ENCODE results near the gene SH2D2A.

Gene SH2D2A

GRCh38 chr1:156856282-156856785, 39.7 kb upstream of the SH2D2A start:
- no peak for DNase-seq (ENCODE audit: low read depth in 1 of 2, low spot score in 1 of 2)
- Histone ChIP-seq H3K27me3 (ENCODE audit: insufficient read depth, poor library complexity, severe bottlenecking) (peaks cover 48% of the 10 kb centered on the region), H3K4me3 (replicated peaks; ENCODE audit: insufficient read depth, low read length) (no peak overlapping the region), H3K27ac (replicated peaks) (no peak overlapping the region)
- TF ChIP-seq REST (IDR thresholded peaks at IDR 0.05; ENCODE audit: insufficient replicate concordance, low read depth) (no peak), SPI1 (IDR thresholded peaks at IDR 0.05; ENCODE audit: borderline replicate concordance, low read depth) (0 out of 2 replicates have a peak, but pooled peaks have one; percentile 7)

GRCh38 chr1:156854634-156855033, 38.0 kb upstream of the SH2D2A start:
- DNase-seq (ENCODE audit: low read depth in 1 of 2, low spot score in 1 of 2), result no peak
- TF ChIP-seq REST (IDR thresholded peaks at IDR 0.05; ENCODE audit: insufficient replicate concordance, low read depth) (no peak), POLR2AphosphoS5 (IDR thresholded peaks at IDR 0.05; ENCODE audit: low read depth) (no peak)
- no peak overlapping the region for H3K27ac ChIP-seq (replicated peaks)
- peaks cover 38% of the 10 kb centered on the region for H3K27me3 ChIP-seq (ENCODE audit: insufficient read depth, poor library complexity, severe bottlenecking)
- no peak overlapping the region for H3K4me3 ChIP-seq (replicated peaks; ENCODE audit: insufficient read depth, low read length)

- H3K27ac ChIP-seq (replicated peaks), result no peak overlapping the region
- peaks cover 35% of the 10 kb centered on the region for H3K27me3 ChIP-seq (ENCODE audit: insufficient read depth, poor library complexity, severe bottlenecking)
- H3K4me3 ChIP-seq (replicated peaks; ENCODE audit: insufficient read depth, low read length), result no peak overlapping the region
- DNase-seq (ENCODE audit: low read depth in 1 of 2, low spot score in 1 of 2), result no peak
- no peak for TF ChIP-seq REST (IDR thresholded peaks at IDR 0.05; ENCODE audit: insufficient replicate concordance, low read depth)
- TF ChIP-seq GABPA (IDR thresholded peaks at IDR 0.05; ENCODE audit: low read depth), result no peak
- no peak for TF ChIP-seq POLR2AphosphoS5 (IDR thresholded peaks at IDR 0.05; ENCODE audit: low read depth)
- TF ChIP-seq CTCF (IDR thresholded peaks at IDR 0.05; ENCODE audit: insufficient read depth, low read length), result no peak
- no peak for TF ChIP-seq SPI1 (IDR thresholded peaks at IDR 0.05; ENCODE audit: borderline replicate concordance, low read depth)
Measured at GRCh38 chr1:156853761-156854160, 37.1 kb upstream of the SH2D2A start.

GRCh38 chr1:156852418-156852874, 35.8 kb upstream of the SH2D2A start:
- H3K27ac ChIP-seq (replicated peaks), result no peak overlapping the region
- no peak overlapping the region for H3K4me3 ChIP-seq (replicated peaks; ENCODE audit: insufficient read depth, low read length)
- H3K27me3 ChIP-seq (ENCODE audit: insufficient read depth, poor library complexity, severe bottlenecking), result peaks cover 33% of the 10 kb centered on the region
- DNase-seq (ENCODE audit: low read depth in 1 of 2, low spot score in 1 of 2), result no peak
- TF ChIP-seq REST (IDR thresholded peaks at IDR 0.05; ENCODE audit: insufficient replicate concordance, low read depth) (no peak), CTCF (IDR thresholded peaks at IDR 0.05; ENCODE audit: insufficient read depth, low read length) (no peak), GABPA (IDR thresholded peaks at IDR 0.05; ENCODE audit: low read depth) (no peak), SPI1 (IDR thresholded peaks at IDR 0.05; ENCODE audit: borderline replicate concordance, low read depth) (no peak), POLR2AphosphoS5 (IDR thresholded peaks at IDR 0.05; ENCODE audit: low read depth) (no peak)
